ENCODE measurements around the gene CLVS2. TPM values are rescaled to one million over a fixed set of nuclear protein-coding genes. Genes with fewer than 3 reads are reported as not detected.

Gene CLVS2
- total RNA-seq, result not detected in 2 replicates

GRCh38 chr6:122995921-122996793 is at the start of gene CLVS2:
Gene CLVS2, plus strand, starts transcription at chr6:122996235. Its CDS starts 1,543 bp downstream, at chr6:122997778.

Other genes with a start within 250 kb of the CLVS2 start
- not detected in 2 replicates for gene FABP7, start 216.5 kb upstream of the CLVS2 start, total RNA-seq
- 2.5 and 6.1 TPM in 2 replicates for gene SMPDL3A, start 207.0 kb upstream of the CLVS2 start, total RNA-seq

All from hair follicular keratinocyte (primary cell).